Astrocyte of the spinal cord (primary cell): ENCODE results near the gene NAA20.

Source experiments
- DNase-seq: peaks from one replicate; pipeline ENCODE4 v3.0.0; 2011; ENCODE audit warnings: low read depth, low spot score
- H3K4me3 ChIP-seq: 2 replicates; pipeline ENCODE4 v1.5.1; 2011; ENCODE audit warnings: low read depth, mild to moderate bottlenecking, low read length, moderate library complexity
- in situ Hi-C: cut with HindIII; loops from 2 replicates; pipeline ENCODE4 v1.10.0; 2017; ENCODE audit warnings: low sequenced_read_pairs
- TF ChIP-seq, protein P1 (sequence below): IDR thresholded peaks from 2 replicates; pipeline ENCODE4 v1.5.1; 2012; ENCODE audit warnings: low read depth, mild to moderate bottlenecking, low read length, inconsistent platforms

The NAA20 gene

DNA sequence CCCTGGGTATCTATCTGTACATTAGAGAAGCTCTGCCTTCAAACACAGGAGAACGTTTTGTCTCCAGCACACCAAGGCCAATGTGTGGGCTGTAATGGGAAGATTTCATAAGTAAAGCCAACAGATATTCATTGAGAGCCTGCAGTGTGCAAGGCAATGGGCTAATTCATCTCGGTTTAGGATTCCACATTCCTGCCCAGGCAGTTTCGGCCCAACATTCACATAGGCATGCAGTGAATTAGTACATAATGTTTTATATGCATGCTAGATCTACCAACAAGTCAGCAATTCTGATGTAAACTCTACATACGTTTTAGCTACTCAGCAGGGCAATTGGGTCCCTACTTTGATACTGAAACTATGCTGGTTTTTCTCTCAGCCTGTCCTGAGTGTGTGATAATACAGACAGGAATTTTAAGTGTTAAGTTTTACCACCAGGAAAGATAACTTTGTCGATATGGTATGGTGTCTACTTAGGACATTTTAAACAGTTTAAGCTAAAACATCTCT is 46.9 kb upstream of the NAA20 start:
- TF ChIP-seq, protein P1, sequence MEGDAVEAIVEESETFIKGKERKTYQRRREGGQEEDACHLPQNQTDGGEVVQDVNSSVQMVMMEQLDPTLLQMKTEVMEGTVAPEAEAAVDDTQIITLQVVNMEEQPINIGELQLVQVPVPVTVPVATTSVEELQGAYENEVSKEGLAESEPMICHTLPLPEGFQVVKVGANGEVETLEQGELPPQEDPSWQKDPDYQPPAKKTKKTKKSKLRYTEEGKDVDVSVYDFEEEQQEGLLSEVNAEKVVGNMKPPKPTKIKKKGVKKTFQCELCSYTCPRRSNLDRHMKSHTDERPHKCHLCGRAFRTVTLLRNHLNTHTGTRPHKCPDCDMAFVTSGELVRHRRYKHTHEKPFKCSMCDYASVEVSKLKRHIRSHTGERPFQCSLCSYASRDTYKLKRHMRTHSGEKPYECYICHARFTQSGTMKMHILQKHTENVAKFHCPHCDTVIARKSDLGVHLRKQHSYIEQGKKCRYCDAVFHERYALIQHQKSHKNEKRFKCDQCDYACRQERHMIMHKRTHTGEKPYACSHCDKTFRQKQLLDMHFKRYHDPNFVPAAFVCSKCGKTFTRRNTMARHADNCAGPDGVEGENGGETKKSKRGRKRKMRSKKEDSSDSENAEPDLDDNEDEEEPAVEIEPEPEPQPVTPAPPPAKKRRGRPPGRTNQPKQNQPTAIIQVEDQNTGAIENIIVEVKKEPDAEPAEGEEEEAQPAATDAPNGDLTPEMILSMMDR = no peak
- in situ Hi-C loops = no loop called here
- DNase-seq = no peak
- H3K4me3 ChIP-seq = no peak overlapping the region

DNA sequence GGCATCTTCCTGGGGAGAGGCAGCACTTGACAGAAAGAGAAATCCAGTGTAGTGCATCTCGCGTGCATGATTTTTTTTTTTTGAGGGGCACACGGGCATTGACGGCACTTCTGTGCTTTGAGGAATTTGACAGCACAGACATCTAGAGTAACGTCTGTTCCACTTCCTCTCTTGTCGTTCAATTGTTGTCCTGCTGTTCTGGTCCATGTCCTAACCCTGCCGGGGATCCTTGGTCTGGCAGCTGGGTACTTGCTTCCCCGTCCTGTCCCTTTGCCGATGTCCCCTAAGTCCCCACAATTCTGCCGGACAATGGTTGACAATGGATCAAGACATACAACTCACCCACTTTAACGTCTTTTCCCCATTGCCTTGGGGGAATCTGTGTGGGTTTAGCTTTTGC is 46.0 kb upstream of the NAA20 start:
- in situ Hi-C loops = no loop called here

DNA sequence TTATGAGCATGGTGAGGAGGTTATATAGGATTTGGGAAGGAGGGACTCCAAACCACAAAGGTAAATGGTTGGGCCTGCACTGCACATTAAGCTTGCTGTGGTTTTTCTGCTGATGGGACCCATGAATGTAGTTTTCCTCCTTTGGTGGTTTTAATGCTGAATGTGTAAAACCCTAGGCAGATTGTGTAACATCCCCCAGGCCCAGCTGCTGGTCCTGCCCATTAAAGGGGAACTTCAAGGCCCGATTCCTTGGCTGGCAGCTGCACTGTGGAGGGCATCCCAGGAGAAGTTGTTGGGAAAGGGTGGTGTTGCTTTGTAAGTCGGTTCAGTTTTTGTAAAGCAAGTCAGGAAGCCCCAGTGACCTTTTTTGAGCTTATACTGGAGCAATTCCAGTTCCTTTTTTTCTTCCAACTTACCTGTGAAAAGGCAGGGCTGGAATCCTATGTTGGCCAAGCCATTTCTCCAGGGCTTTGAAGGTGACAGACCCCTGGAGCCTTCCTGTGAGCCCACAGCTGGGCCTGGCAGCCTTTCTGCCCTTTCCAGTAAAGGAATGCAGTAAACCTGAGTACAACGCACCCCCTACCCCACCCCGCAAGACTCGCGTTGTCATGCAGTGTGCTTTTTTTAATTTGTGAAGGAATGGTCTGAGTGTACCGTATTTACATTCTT is 43.1 kb upstream of the NAA20 start:
- in situ Hi-C loops = no loop called here
- DNase-seq = peak; percentile 83
- peak overlapping the region; percentile 86 for H3K4me3 ChIP-seq
- TF ChIP-seq, protein P1 = no peak

More for the DNA sequence above, 46.0 kb upstream of the NAA20 start:
- no peak for DNase-seq
- H3K4me3 ChIP-seq = no peak overlapping the region
- TF ChIP-seq, protein P1 = no peak

DNA sequence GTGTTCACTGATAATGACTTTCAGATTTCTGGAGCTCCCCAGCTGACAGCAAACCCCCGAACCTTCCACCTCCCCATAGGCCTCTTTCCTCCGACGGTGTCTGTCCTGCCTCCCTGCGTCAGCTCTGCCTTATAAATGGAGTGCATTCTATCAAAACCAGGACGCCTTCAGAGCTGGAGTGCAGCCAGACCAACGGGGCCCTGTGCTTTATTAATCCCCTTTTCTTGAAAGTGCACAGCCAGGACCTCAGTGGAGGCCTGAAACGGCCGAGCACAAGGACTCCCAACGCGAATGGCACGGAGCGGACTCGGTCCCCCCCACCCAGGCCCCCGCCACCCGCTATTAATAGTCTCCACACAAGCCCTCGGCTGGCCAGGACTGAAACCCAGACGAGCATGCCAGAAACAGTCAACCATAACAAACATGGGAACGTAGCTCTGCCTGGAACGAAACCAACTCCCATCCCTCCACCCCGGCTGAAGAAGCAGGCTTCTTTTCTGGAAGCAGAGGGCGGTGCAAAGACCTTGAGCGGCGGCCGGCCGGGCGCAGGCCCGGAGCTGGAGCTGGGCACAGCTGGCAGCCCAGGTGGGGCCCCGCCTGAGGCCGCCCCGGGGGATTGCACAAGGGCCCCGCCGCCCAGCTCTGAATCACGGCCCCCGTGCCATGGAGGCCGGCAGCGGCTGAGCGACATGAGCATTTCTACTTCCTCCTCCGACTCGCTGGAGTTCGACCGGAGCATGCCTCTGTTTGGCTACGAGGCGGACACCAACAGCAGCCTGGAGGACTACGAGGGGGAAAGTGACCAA is 42.3 kb upstream of the NAA20 start:
- peak overlapping the region; percentile 86 for H3K4me3 ChIP-seq
- in situ Hi-C loops = loop anchor here (25.0 kb wide), 2 partner anchors 88 to 163 kb away; no protein-coding TSS in a partner anchor
- DNase-seq = peak; percentile 96
- TF ChIP-seq, protein P1 = no peak

DNA sequence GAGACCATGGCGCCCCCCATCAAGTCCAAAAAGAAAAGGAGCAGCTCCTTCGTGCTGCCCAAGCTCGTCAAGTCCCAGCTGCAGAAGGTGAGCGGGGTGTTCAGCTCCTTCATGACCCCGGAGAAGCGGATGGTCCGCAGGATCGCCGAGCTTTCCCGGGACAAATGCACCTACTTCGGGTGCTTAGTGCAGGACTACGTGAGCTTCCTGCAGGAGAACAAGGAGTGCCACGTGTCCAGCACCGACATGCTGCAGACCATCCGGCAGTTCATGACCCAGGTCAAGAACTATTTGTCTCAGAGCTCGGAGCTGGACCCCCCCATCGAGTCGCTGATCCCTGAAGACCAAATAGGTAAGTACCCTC is 41.7 kb upstream of the NAA20 start:
- TF ChIP-seq, protein P1 = no peak
- in situ Hi-C loops = loop anchor here (25.0 kb wide), 2 partner anchors 88 to 163 kb away; no protein-coding TSS in a partner anchor
- DNase-seq = peak; percentile 56
- peak overlapping the region; percentile 86 for H3K4me3 ChIP-seq

DNA sequence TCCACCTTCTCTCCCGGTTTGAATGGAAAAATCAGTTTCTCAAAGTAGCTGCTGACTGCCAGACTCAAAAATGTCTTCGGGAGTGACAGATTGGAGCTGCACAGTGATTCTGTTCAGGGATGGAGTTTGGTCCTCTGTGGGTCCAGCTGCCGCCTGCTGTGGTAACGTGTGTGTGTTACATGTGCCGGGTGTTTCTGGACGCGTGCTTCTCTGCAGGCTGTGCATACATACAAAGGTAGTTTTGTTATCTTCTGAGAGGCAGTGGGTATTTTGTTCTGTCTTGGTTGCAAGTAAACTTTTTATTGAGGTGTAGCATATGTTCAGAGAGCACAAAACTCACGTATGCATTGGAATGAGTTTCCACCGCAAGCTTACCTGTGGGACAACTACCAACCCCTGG is 41.3 kb upstream of the NAA20 start:
- in situ Hi-C loops = loop anchor here (25.0 kb wide), 2 partner anchors 89 to 164 kb away; no protein-coding TSS in a partner anchor
- TF ChIP-seq, protein P1 = no peak
- DNase-seq = peak; percentile 37
- peak overlapping the region; percentile 86 for H3K4me3 ChIP-seq
